Suprapubic skin (tissue), 4 donors: ENCODE data around the gene POU3F3. TPM values are rescaled to one million over a fixed set of nuclear protein-coding genes. Genes with fewer than 3 reads are reported as not detected.

Experiments
- DNase-seq, 2 donors: peaks; one replicate each; pipeline ENCODE4 v3.0.0-alpha.2; 2019; ENCODE audit warnings: low spot score in 2 of 2
- H3K27ac ChIP-seq: fragments of 200-600 bp; sonication (generic); one replicate; pipeline ENCODE4 v1.5.1; 2019
- H3K27me3 ChIP-seq: fragments of 200-600 bp; sonication (generic); one replicate; pipeline ENCODE4 v1.5.1; 2019
- H3K36me3 ChIP-seq: fragments of 200-600 bp; sonication (generic); one replicate; pipeline ENCODE4 v1.5.1; 2019
- H3K4me1 ChIP-seq: fragments of 200-600 bp; sonication (generic); one replicate; pipeline ENCODE4 v1.5.1; 2019
- H3K4me3 ChIP-seq: fragments of 200-600 bp; sonication (generic); one replicate; pipeline ENCODE4 v1.5.1; 2019; ENCODE audit warnings: mild to moderate bottlenecking
- H3K9me3 ChIP-seq: fragments of 200-600 bp; sonication (generic); one replicate; pipeline ENCODE4 v1.5.1; 2019
- EP300 ChIP-seq: sonication (generic); formaldehyde crosslinking; IDR thresholded peaks from one replicate; pipeline ENCODE4 v1.6.1; 2017; ENCODE audit warnings: antibody characterized with exemption
- POLR2A ChIP-seq, 2 donors: fragments of 450-650 bp; IDR thresholded peaks; one replicate each; pipeline ENCODE4 v1.6.1; 2017; ENCODE audit warnings: antibody characterized with exemption in 2 of 2, mild to moderate bottlenecking in 2 of 2, moderate library complexity in 2 of 2
- POLR2AphosphoS5 ChIP-seq, 3 donors: sonication (generic); formaldehyde crosslinking; IDR thresholded peaks; one replicate each; pipeline ENCODE4 v1.6.1; 2017; ENCODE audit warnings: antibody characterized with exemption in 3 of 3
- WGBS: methylation state at CpG from one replicate; pipeline ENCODE4 v1.1.5; 2018; 5-methylcytosine and 5-hydroxymethylcytosine counted together
- total RNA-seq, 4 donors: library from RNA; depleted of rRNA; stranded (reverse); fragments of >200 nt; gene quantifications; one replicate each; pipeline ENCODE4 v1.1.0, GENCODE V29; 2016
- TF ChIP-seq, protein P1 (sequence below), 2 donors: fragments of 200-600 bp in 1 of 2; fragments of 450-650 bp in 1 of 2; sonication (generic) in 1 of 2; IDR thresholded peaks; one replicate each; pipeline ENCODE4 v1.5.1; 2016 to 2019; ENCODE audit warnings: antibody characterized with exemption in 2 of 2, mild to moderate bottlenecking in 1 of 2, moderate library complexity in 1 of 2

Gene POU3F3
- total RNA-seq, 4 donors from 2014 or later, result 0.30 to 1.5 (median 0.84) TPM

DNA sequence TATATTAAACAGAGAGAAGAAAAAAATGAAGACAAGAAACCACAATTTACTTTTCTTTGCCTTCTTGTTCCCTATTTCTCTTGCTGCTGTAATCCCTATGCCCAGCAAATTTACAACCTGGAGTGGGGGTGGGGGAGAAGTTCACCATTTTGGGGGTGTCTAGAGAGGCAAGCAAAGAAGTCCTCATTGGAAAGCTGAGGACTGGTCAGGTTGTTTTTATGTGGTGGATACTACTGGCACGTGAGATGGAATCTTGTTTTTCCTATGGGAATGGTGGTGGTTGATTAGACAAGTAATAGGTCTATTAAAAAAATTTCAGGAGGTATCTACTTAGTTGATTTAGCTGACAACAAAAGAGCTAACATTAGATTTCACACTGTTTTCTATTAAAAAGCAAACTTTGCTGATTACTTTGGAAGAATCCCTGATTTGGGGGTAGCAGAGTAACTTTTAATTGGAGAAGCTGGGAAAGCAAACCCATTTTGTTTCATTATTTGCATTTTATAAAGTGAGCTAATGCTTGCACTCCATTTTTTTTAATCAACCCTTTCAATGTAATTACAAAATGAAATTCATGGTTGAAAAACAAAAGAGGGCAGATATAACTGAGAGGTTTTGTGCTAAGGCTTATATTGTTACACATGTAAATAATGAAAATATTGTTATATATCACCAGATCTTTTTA lies 6.0 kb downstream of the POU3F3 start:
- Histone ChIP-seq H3K4me1 (peaks cover 38% of the 10 kb centered on the region), H3K27me3 (peaks cover 97% of the 10 kb centered on the region), H3K36me3 (no peaks in the 10 kb centered on the region), H3K27ac (no peak overlapping the region), H3K4me3 (no peak overlapping the region), H3K9me3 (no peaks in the 10 kb centered on the region)
- TF ChIP-seq POLR2A (IDR thresholded peaks at IDR 0.05) (no peak), POLR2AphosphoS5 (IDR thresholded peaks at IDR 0.05) (no peak), EP300 (no peak)
- no peak for DNase-seq
- 70% methylated on average over 1 of the region's 1 CpG for WGBS

DNA sequence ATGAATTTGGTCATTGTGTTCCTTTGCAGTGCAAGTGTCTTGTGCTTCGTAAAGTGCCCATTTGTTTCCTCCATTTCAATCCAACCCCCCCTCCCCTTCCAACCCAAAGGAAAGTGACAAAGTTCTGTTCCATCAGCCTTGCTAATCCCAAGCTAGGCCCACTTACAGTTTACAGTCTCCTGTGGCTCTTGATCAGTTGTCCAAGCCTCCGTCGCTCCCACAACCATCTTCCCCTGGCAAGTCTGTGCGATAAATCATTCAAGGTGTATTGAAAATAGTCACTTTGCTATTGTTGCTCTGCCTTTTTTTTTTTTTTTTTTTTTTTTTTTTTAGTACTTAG lies 6.5 kb downstream of the POU3F3 start:
- no peaks in the 10 kb centered on the region for H3K36me3 ChIP-seq
- no peak overlapping the region for H3K27ac ChIP-seq
- peaks cover 100% of the 10 kb centered on the region for H3K27me3 ChIP-seq
- WGBS, result 43% methylated on average over 4 of the region's 4 CpGs
- no peak for DNase-seq
- no peak overlapping the region for H3K4me3 ChIP-seq
- peaks cover 36% of the 10 kb centered on the region for H3K4me1 ChIP-seq
- no peaks in the 10 kb centered on the region for H3K9me3 ChIP-seq
- TF ChIP-seq EP300 (no peak), POLR2A (IDR thresholded peaks at IDR 0.05) (no peak), POLR2AphosphoS5 (IDR thresholded peaks at IDR 0.05) (no peak)
- TF ChIP-seq, protein P1, sequence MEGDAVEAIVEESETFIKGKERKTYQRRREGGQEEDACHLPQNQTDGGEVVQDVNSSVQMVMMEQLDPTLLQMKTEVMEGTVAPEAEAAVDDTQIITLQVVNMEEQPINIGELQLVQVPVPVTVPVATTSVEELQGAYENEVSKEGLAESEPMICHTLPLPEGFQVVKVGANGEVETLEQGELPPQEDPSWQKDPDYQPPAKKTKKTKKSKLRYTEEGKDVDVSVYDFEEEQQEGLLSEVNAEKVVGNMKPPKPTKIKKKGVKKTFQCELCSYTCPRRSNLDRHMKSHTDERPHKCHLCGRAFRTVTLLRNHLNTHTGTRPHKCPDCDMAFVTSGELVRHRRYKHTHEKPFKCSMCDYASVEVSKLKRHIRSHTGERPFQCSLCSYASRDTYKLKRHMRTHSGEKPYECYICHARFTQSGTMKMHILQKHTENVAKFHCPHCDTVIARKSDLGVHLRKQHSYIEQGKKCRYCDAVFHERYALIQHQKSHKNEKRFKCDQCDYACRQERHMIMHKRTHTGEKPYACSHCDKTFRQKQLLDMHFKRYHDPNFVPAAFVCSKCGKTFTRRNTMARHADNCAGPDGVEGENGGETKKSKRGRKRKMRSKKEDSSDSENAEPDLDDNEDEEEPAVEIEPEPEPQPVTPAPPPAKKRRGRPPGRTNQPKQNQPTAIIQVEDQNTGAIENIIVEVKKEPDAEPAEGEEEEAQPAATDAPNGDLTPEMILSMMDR (IDR thresholded peaks at IDR 0.05), result no peak

DNA sequence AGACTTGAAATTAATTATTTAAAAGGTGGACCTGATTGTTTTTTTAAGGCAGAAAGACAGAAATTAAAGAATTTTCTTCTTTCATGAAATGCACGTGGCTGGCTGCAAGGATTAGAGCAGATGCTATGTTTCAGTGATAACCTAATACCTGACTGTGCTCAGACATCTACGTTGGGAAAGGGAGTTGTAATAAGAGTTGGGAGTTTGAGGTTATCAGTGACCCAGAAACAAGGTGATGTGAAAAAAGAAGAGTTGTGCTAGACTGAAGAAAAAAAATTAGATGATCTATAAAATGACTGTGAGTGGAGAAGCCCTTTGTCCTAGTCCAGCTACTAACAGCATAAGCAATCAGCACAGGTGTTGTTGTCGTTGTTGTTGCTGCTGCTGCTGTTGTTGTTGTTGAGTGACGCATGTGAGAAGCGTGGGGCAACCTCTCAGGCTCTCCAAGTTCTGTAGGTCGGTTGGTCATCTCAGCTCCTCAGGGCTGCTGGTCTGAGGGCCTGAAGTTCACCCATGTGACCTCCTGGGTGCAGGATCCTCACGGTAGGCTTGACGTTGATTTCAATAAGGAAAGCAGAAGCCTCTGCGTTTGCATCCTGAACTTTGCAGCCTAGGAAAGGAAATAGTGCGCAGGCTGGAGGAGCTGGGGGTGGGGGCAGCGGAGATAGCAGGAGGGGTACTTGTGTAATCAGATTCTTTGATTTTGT lies 7.6 kb downstream of the POU3F3 start:
- TF ChIP-seq POLR2AphosphoS5 (IDR thresholded peaks at IDR 0.05), result no peak
- no peak for TF ChIP-seq EP300
- TF ChIP-seq, protein P1 (IDR thresholded peaks at IDR 0.05), result no peak
- no peak for TF ChIP-seq POLR2A (IDR thresholded peaks at IDR 0.05)
- no peaks in the 10 kb centered on the region for H3K9me3 ChIP-seq
- no peak for DNase-seq
- no peak overlapping the region for H3K27ac ChIP-seq
- peaks cover 30% of the 10 kb centered on the region for H3K4me1 ChIP-seq
- H3K4me3 ChIP-seq, result peak overlapping the region; percentile 33
- WGBS, result 17% methylated on average over 11 of the region's 11 CpGs
- no peaks in the 10 kb centered on the region for H3K36me3 ChIP-seq
- H3K27me3 ChIP-seq, result peaks cover 100% of the 10 kb centered on the region

DNA sequence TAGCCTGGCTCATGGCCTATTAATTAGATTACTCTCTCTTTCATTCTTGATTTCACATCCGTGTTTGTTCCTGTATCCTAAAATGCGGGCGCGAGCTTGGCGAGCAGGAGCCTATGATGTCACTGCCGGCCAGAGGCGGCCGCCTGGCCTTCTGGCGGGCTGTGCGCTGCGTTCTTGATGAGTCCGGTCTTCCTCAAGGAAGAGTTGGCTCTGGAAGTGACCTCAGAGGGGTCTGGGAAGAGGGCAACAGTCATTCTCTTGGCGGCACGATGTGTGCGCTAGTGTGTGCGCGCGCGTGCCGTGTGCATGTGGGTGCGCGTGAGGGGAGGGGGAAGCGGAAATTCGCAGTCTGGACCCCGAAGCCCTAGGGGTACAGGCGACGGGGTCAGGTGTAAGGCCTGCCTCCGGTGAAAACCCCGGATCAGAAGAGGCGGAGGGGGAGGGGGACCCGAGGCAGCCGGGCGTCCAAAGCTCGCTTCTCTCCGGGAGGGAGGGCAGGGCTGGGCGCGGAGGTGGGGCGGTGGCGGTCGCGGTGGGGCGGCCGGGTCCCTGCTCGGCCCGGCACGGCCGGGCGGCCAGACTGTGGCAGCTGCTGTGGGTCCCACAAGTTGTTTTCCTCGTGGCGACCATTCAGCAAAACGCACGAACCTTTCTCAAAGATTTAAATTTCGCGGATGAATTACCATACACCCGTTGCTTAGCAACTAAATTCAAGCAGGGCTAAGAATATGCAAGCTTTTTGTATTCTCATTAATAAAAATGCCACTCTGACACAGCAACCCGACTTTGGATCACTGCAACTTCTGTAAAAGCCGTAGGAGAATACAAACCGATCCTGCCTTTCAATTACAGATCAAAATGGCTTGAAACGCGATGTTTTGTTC lies 8.4 kb downstream of the POU3F3 start:
- H3K4me1 ChIP-seq, result peaks cover 29% of the 10 kb centered on the region
- H3K9me3 ChIP-seq, result no peaks in the 10 kb centered on the region
- no peak for TF ChIP-seq POLR2A (IDR thresholded peaks at IDR 0.05)
- TF ChIP-seq EP300, result no peak
- no peak for TF ChIP-seq POLR2AphosphoS5 (IDR thresholded peaks at IDR 0.05)
- TF ChIP-seq, protein P1 (IDR thresholded peaks at IDR 0.05), result no peak
- no peak for DNase-seq
- 11% methylated on average over 43 of the region's 60 CpGs for WGBS
- no peaks in the 10 kb centered on the region for H3K36me3 ChIP-seq
- peak overlapping the region; percentile 33 for H3K4me3 ChIP-seq
- peaks cover 100% of the 10 kb centered on the region for H3K27me3 ChIP-seq
- no peak overlapping the region for H3K27ac ChIP-seq

DNA sequence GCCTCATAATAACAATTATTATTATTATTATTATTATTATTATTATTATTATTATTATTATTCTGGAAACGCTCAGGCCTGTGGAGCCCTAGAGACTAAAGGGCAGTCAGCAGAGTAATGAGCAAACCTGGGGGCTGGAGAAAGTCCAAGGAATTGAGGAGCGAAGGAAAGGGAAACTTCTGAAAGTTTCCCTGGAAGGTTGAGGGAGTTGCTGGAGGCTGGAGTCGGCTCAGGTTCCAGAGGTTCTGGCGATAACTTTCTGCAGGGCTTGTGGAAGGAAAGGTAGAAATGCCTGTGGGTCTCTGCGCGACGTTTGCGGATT lies 9.2 kb downstream of the POU3F3 start:
- WGBS, result 11% methylated on average over 8 of the region's 8 CpGs
- TF ChIP-seq POLR2A (IDR thresholded peaks at IDR 0.05) (no peak), POLR2AphosphoS5 (IDR thresholded peaks at IDR 0.05) (no peak), EP300 (no peak)
- TF ChIP-seq, protein P1 (IDR thresholded peaks at IDR 0.05), result no peak
- Histone ChIP-seq H3K4me1 (peaks cover 30% of the 10 kb centered on the region), H3K4me3 (no peak overlapping the region), H3K9me3 (no peaks in the 10 kb centered on the region), H3K27ac (no peak overlapping the region), H3K27me3 (peaks cover 100% of the 10 kb centered on the region), H3K36me3 (no peaks in the 10 kb centered on the region)
- DNase-seq, result no peak
